ENCODE results near the gene PAM16. TPM values are rescaled to one million over a fixed set of nuclear protein-coding genes. Genes with fewer than 3 reads are reported as not detected.
"Not testable (repeated sequence)": the region's sequence is repeated elsewhere in the genome, so short reads cannot be mapped to it uniquely, and the experiment has no call there.

Gene PAM16
- total and polyA plus RNA-seq, 2 experiments from 2014 or later = 33.0 to 78.9 TPM

DNA sequence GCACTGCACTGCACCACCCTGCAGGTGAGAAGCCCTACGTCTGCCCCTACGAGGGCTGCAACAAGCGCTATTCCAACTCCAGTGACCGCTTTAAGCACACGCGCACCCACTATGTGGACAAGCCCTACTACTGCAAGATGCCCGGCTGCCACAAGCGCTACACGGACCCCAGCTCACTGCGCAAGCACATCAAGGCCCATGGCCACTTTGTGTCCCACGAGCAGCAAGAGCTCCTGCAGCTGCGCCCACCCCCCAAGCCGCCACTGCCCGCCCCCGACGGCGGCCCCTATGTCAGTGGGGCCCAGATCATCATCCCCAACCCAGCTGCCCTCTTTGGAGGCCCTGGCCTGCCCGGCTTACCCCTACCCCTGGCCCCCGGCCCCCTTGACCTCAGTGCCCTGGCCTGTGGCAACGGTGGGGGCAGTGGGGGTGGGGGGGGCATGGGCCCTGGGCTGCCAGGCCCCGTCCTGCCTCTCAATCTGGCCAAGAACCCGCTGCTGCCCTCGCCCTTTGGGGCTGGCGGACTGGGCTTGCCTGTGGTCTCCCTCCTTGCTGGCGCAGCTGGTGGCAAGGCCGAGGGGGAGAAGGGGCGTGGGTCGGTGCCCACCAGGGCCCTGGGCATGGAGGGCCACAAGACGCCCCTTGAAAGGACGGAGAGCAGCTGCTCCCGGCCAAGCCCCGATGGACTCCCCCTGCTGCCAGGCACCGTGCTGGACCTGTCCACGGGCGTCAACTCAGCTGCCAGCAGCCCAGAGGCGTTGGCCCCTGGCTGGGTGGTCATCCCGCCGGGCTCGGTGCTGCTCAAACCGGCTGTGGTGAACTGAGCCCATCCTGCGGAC, 14.2 kb downstream of the PAM16 start:
- no peak overlapping the region for H3K27ac ChIP-seq
- no peak overlapping the region for H3K4me3 ChIP-seq
- H3K9ac ChIP-seq = no peak overlapping the region
- in situ Hi-C loops (cut with MboI) = no loop called here
- H3K27me3 ChIP-seq (replicated peaks; ENCODE audit: insufficient read depth) = no peaks in the 10 kb centered on the region
- no peaks in the 10 kb centered on the region; the same call in 1 of the 2 replicates for H4K20me1 ChIP-seq (ENCODE audit: insufficient read depth)
- no peak for DNase-seq
- H3K9me2 ChIP-seq (ENCODE audit: insufficient read depth) = no peaks in the 10 kb centered on the region
- H3K4me2 ChIP-seq (ENCODE audit: unreplicated experiment) = no peak overlapping the region
- no peaks in the 10 kb centered on the region for H3K9me3 ChIP-seq (ENCODE audit: low read depth)
- peaks cover 6% of the 10 kb centered on the region; the same call in 1 of the 2 replicates for H3K36me3 ChIP-seq (ENCODE audit: low read depth)
- H3F3A ChIP-seq (ENCODE audit: insufficient read depth) = no peaks in the 10 kb centered on the region; the same call in 1 of the 2 replicates
- H3K4me1 ChIP-seq (ENCODE audit: insufficient read depth) = no peaks in the 10 kb centered on the region
- H2AFZ ChIP-seq = no peak overlapping the region
- WGBS, 2 experiments (ENCODE audit: low coverage in 1 of 2, low lambda C conversion rate in 2 of 2, missing lambda C conversion rate in 2 of 2) = 90 to 95% methylated on average over 15 to 35 of the region's 41 CpGs
- H3K79me2 ChIP-seq (ENCODE audit: insufficient read depth) = peaks cover 45% of the 10 kb centered on the region
- no peak for TF ChIP-seq EZH2 (IDR thresholded peaks at IDR 0.05; ENCODE audit: insufficient read depth, poor library complexity, severe bottlenecking)
- no peak for TF ChIP-seq EZH2phosphoT487 (IDR thresholded peaks at IDR 0.05; ENCODE audit: insufficient read depth, low read depth)

GRCh38 chr16:4334724-4335495, 16.2 kb downstream of the PAM16 start:
- no peak overlapping the region for H3K9ac ChIP-seq
- H3K4me2 ChIP-seq (ENCODE audit: unreplicated experiment) = no peak overlapping the region
- H3K27ac ChIP-seq = no peak overlapping the region
- peaks cover 6% of the 10 kb centered on the region; the same call in 1 of the 2 replicates for H3K36me3 ChIP-seq (ENCODE audit: low read depth)
- no peaks in the 10 kb centered on the region for H3K27me3 ChIP-seq (replicated peaks; ENCODE audit: insufficient read depth)
- WGBS, 2 experiments (ENCODE audit: low coverage in 1 of 2, low lambda C conversion rate in 2 of 2, missing lambda C conversion rate in 2 of 2) = 88 to 91% methylated on average over 29 to 32 of the region's 32 CpGs
- H3F3A ChIP-seq (ENCODE audit: insufficient read depth) = peaks cover 2% of the 10 kb centered on the region
- DNase-seq = no peak
- no peak overlapping the region for H2AFZ ChIP-seq
- H4K20me1 ChIP-seq (ENCODE audit: insufficient read depth) = no peaks in the 10 kb centered on the region
- H3K9me2 ChIP-seq (ENCODE audit: insufficient read depth) = no peaks in the 10 kb centered on the region
- in situ Hi-C loops (cut with MboI) = loop anchor here (5.0 kb wide), 1 partner anchor 48 kb away; no protein-coding TSS in a partner anchor
- H3K4me1 ChIP-seq (ENCODE audit: insufficient read depth) = no peaks in the 10 kb centered on the region
- TF ChIP-seq EZH2 (IDR thresholded peaks at IDR 0.05; ENCODE audit: insufficient read depth, poor library complexity, severe bottlenecking) (no peak), EZH2phosphoT487 (IDR thresholded peaks at IDR 0.05; ENCODE audit: insufficient read depth, low read depth) (no peak)
- no peak overlapping the region for H3K4me3 ChIP-seq
- no peaks in the 10 kb centered on the region for H3K9me3 ChIP-seq (ENCODE audit: low read depth)
- peaks cover 33% of the 10 kb centered on the region for H3K79me2 ChIP-seq (ENCODE audit: insufficient read depth)

DNA sequence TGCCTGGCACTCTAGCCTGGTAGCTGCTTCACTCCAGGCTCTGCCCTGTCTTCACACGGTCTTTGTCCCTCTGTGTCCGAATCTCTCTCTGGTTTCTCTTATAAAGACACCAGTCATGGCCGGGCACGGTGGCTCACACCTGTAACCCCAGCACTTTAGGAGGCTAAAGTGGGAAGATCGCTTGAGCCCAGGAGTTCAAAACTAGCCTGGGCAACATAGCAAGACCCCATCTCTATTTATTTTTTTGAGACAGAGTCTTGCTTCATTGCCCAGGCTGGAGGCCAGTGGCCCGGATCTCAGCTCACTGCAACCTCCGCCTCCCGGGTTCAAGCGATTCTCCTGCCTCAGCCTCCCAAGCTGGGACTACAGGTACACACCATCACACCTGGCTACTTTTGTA, 17.4 kb downstream of the PAM16 start:
- not testable (repeated sequence) for H3K9ac ChIP-seq; H3K27ac ChIP-seq; H3K4me3 ChIP-seq; H3K9me3 ChIP-seq (ENCODE audit: low read depth); H3F3A ChIP-seq (ENCODE audit: insufficient read depth); H3K9me2 ChIP-seq (ENCODE audit: insufficient read depth); DNase-seq; H3K4me1 ChIP-seq (ENCODE audit: insufficient read depth); H3K27me3 ChIP-seq (replicated peaks; ENCODE audit: insufficient read depth); H3K36me3 ChIP-seq (ENCODE audit: low read depth); H4K20me1 ChIP-seq (ENCODE audit: insufficient read depth); H2AFZ ChIP-seq; H3K4me2 ChIP-seq (ENCODE audit: unreplicated experiment)
- 92 to 93% methylated on average over 9 of the region's 9 CpGs for WGBS, 2 experiments (ENCODE audit: low coverage in 1 of 2, low lambda C conversion rate in 2 of 2, missing lambda C conversion rate in 2 of 2)
- in situ Hi-C loops (cut with MboI) = loop anchor here (5.0 kb wide), 1 partner anchor 46 kb away; no protein-coding TSS in a partner anchor
- peaks cover 35% of the 10 kb centered on the region for H3K79me2 ChIP-seq (ENCODE audit: insufficient read depth)

DNA sequence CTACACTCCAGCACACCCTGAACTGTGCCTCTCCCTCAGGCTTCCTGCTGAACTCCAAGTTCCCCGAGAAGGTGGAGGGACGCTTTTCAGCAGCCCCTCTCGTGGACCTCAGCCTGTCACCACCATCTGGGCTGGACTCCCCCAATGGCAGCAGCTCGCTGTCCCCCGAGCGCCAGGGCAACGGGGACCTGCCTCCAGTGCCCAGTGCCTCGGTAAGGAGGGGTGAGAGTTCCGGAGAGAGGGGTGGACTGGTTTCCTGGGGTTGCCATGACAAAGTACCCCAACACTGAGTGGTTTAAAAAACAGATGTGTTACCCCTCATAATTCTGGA, 17.8 kb downstream of the PAM16 start:
- no peak overlapping the region for H3K4me3 ChIP-seq
- TF ChIP-seq EZH2 (IDR thresholded peaks at IDR 0.05; ENCODE audit: insufficient read depth, poor library complexity, severe bottlenecking) (no peak), EZH2phosphoT487 (IDR thresholded peaks at IDR 0.05; ENCODE audit: insufficient read depth, low read depth) (no peak)
- H3K27ac ChIP-seq = no peak overlapping the region
- DNase-seq = no peak
- H3K27me3 ChIP-seq (replicated peaks; ENCODE audit: insufficient read depth) = no peaks in the 10 kb centered on the region
- H3K4me2 ChIP-seq (ENCODE audit: unreplicated experiment) = no peak overlapping the region
- H2AFZ ChIP-seq = no peak overlapping the region
- peaks cover 40% of the 10 kb centered on the region for H3K79me2 ChIP-seq (ENCODE audit: insufficient read depth)
- no peaks in the 10 kb centered on the region for H4K20me1 ChIP-seq (ENCODE audit: insufficient read depth)
- H3F3A ChIP-seq (ENCODE audit: insufficient read depth) = peaks cover 7% of the 10 kb centered on the region
- H3K36me3 ChIP-seq (ENCODE audit: low read depth) = no peaks in the 10 kb centered on the region
- peaks cover 5% of the 10 kb centered on the region; the same call in 1 of the 2 replicates for H3K4me1 ChIP-seq (ENCODE audit: insufficient read depth)
- H3K9me2 ChIP-seq (ENCODE audit: insufficient read depth) = no peaks in the 10 kb centered on the region
- no peaks in the 10 kb centered on the region for H3K9me3 ChIP-seq (ENCODE audit: low read depth)
- in situ Hi-C loops (cut with MboI) = loop anchor here (5.0 kb wide), 1 partner anchor 46 kb away; no protein-coding TSS in a partner anchor
- H3K9ac ChIP-seq = no peak overlapping the region
- WGBS, 2 experiments (ENCODE audit: low coverage in 1 of 2, low lambda C conversion rate in 2 of 2, missing lambda C conversion rate in 2 of 2) = 84 to 85% methylated on average over 8 to 9 of the region's 9 CpGs

Measured in GM23248 (cell line).